CD4-positive, CD25-positive, alpha-beta regulatory T cell (primary cell): ENCODE measurements around the gene PRR7. TPM values are rescaled to one million over a fixed set of nuclear protein-coding genes. Genes with fewer than 3 reads are reported as not detected.

Experiments used
- ATAC-seq, 2 donors: fragments of 150-1000 bp; cut with Tn5 transposase; one replicate each; pipeline ENCODE4 v1.10.0; 2021; ENCODE audit warnings: low read depth in 2 of 2, moderate number of reproducible peaks in 2 of 2, moderate library complexity in 1 of 2
- DNase-seq, 3 donors: peaks; one replicate each; pipeline versions ENCODE4 v3.0.0 to v3.0.0-alpha.2; 2012 to 2022; ENCODE audit warnings: mixed read lengths in 1 of 3
- H3K27ac ChIP-seq: one replicate; pipeline ENCODE4 v1.7.0; 2013; ENCODE audit warnings: mild to moderate bottlenecking, low read length; ENCODE audit not compliant: insufficient read depth, poor library complexity, severe bottlenecking
- H3K27me3 ChIP-seq: one replicate; pipeline ENCODE4 v1.7.0; 2013; ENCODE audit warnings: low read length; ENCODE audit not compliant: control insufficient read depth, insufficient read depth
- H3K36me3 ChIP-seq: one replicate; pipeline ENCODE4 v1.7.0; 2013; ENCODE audit warnings: mild to moderate bottlenecking, low read length, moderate library complexity; ENCODE audit not compliant: control insufficient read depth, insufficient read depth
- H3K4me1 ChIP-seq: 2 replicates; pipeline ENCODE4 v1.7.0; 2013; ENCODE audit warnings: mild to moderate bottlenecking, low read length; ENCODE audit not compliant: insufficient read depth, control insufficient read depth, poor library complexity, severe bottlenecking
- H3K4me3 ChIP-seq: one replicate; pipeline ENCODE4 v1.7.0; 2013; ENCODE audit warnings: low read depth, mild to moderate bottlenecking, low read length, moderate library complexity
- H3K9me3 ChIP-seq, 2 experiments: 1 replicate in 1 of 2; 2 replicates in 1 of 2; pipeline ENCODE4 v1.7.0; 2013; ENCODE audit warnings: low read length in 2 of 2, mild to moderate bottlenecking in 1 of 2, moderate library complexity in 1 of 2; ENCODE audit not compliant: control insufficient read depth in 2 of 2
- H3K27ac Mint-ChIP-seq, 3 donors: one replicate each; pipeline ENCODE4 v1.8.0; 2020 to 2022; ENCODE audit warnings: mild to moderate bottlenecking in 3 of 3, mixed read lengths in 3 of 3, moderate library complexity in 2 of 3
- H3K27me3 Mint-ChIP-seq: one replicate; pipeline ENCODE4 v1.8.0; 2022; ENCODE audit warnings: mild to moderate bottlenecking, mixed read lengths
- H3K36me3 Mint-ChIP-seq: one replicate; pipeline ENCODE4 v1.8.0; 2020; ENCODE audit warnings: mixed read lengths
- H3K4me1 Mint-ChIP-seq, 4 donors: one replicate each; pipeline ENCODE4 v1.8.0; 2020 to 2022; ENCODE audit warnings: mixed read lengths in 4 of 4, mild to moderate bottlenecking in 1 of 4
- H3K4me3 Mint-ChIP-seq, 4 donors: one replicate each; pipeline ENCODE4 v1.8.0; 2020 to 2022; ENCODE audit warnings: mild to moderate bottlenecking in 4 of 4, mixed read lengths in 4 of 4, moderate library complexity in 3 of 4
- H3K9me3 Mint-ChIP-seq, 7 donors: one replicate each; pipeline ENCODE4 v1.8.0; 2020 to 2022; ENCODE audit warnings: mixed read lengths in 7 of 7, mild to moderate bottlenecking in 3 of 7, moderate library complexity in 2 of 7
- polyA plus RNA-seq, 4 donors: library from polyadenylated mRNA; unstranded; fragments of 300-500 nt; fragmentation: Illumina TruSeq; gene quantifications; one replicate each; pipeline ENCODE4 v1.2.3, GENCODE V29; 2021
- total RNA-seq: library from RNA; stranded (reverse); gene quantifications from one replicate; pipeline ENCODE4 v1.2.3, GENCODE V29; 2022

PRR7 gene
- total and polyA plus RNA-seq, 5 donors from 2014 or later, result 10.2 to 21.8 (median 12.6) TPM

DNA sequence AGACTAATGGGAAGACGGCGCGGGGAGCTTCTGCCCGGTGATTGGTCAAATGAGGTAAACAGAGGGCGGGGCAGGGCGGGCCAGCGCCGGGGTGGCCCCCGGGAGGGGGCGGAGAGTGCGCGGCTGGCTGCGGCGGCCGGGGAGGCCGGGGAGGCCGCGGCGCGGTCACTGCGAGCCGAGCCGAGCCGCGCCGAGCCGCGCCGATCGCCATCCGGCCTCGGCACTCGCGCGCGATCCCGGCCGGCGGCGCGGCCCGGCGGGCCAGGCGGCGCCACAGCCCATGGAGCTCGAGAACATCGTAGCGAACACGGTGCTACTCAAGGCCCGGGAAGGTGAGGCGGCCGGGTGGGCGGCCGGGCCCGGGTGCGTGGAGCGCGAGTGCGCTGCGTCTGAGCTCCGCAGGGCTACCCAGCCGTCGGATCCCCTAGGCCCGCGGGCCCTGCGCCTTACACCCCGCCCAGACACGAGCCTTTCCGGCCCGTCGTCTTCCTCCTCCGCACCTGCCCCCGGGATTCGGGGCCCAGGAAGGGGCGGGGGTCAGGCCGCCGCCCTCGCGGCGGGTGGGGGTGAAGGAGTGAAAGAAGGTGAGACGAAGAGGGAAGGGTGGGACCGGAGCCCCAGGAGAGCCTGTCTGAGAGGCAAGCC, 19.9 kb upstream of the PRR7 start, which contains the start of gene GRK6:
TSS of gene GRK6 (plus strand) at position 111 of the 645 bp plus-strand sequence. CDS start at position 281, 170 bp downstream.
- peaks cover 7 to 69% (median 42%) of the 10 kb centered on the region in 4 donors for H3K4me1 Mint-ChIP-seq

GRCh38 chr5:177427211-177427822, 19.3 kb upstream of the PRR7 start:
- peaks cover 14% of the 10 kb centered on the region for H3K36me3 ChIP-seq
- H3K4me1 ChIP-seq, result peaks cover 70% of the 10 kb centered on the region
- H3K4me1 Mint-ChIP-seq, result peaks cover 7 to 75% (median 44%) of the 10 kb centered on the region in 4 donors
- peak overlapping the region; percentile 94 for H3K27ac ChIP-seq
- H3K4me3 ChIP-seq, result peak overlapping the region; percentile 81
- no peaks in the 10 kb centered on the region for H3K9me3 ChIP-seq
- peak overlapping the region; percentile 85 to 94 (median 89) for H3K27ac Mint-ChIP-seq
- peaks cover 7% of the 10 kb centered on the region for H3K36me3 Mint-ChIP-seq
- ATAC-seq, result no peak
- no peaks in the 10 kb centered on the region for H3K9me3 Mint-ChIP-seq
- H3K27me3 Mint-ChIP-seq, result peaks cover 5% of the 10 kb centered on the region
- no peaks in the 10 kb centered on the region for H3K27me3 ChIP-seq
- H3K4me3 Mint-ChIP-seq, result peak overlapping the region; percentile 91 to 97 (median 94)
- no peak for DNase-seq

More for the DNA sequence above, 19.9 kb upstream of the PRR7 start, which contains the start of gene GRK6:
- H3K4me1 ChIP-seq, result peaks cover 64% of the 10 kb centered on the region
- Mint-ChIP-seq H3K36me3 (peaks cover 7% of the 10 kb centered on the region), H3K27me3 (peaks cover 5% of the 10 kb centered on the region), H3K9me3 (no peaks in the 10 kb centered on the region), H3K27ac (peak within 1 kb of the TSS; percentile 99), H3K4me3 (peak within 1 kb of the TSS; percentile 91 to 99 (median 98))
- DNase-seq (peak; percentile 64 to 91 (median 72)), ATAC-seq (peak; percentile 2 to 6)
- H3K36me3 ChIP-seq, result peaks cover 9% of the 10 kb centered on the region
- peak within 1 kb of the TSS; percentile 81 for H3K4me3 ChIP-seq
- H3K9me3 ChIP-seq, result no peaks in the 10 kb centered on the region
- no peaks in the 10 kb centered on the region for H3K27me3 ChIP-seq
- H3K27ac ChIP-seq, result peak within 1 kb of the TSS; percentile 94

DNA sequence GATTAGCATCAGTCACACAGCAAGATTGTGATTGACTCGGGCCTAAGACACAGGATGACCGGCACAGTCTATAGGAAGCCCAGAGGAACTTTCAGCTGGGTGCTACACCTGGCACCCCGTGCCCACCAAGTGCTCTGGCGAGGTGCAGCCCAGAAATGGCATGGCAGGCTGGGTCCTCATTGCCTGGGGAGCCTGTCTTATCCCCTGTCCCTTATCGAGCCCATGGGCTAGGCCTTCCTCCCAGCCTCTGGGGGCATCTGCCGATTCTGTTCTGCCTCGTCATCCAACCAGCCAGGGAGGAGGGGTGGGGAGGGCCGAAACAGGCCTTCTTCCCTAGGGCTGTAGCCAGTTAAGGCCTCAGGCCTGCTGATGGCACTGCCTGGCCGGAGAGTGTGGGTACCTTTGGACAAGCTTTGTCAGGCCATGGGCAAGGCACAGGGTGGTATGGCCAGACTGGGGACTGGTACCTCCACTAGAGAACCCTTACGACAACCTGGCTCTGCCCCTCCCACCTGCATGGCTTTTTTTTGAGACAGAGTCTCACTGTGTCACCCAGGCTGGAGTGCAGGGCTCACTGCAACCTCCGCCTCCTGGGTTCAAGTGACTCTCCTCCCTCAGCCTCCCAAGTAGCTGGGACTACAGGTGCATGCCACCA, 18.6 kb upstream of the PRR7 start:
- Mint-ChIP-seq H3K4me1 (peaks cover 7 to 81% (median 44%) of the 10 kb centered on the region in 4 donors), H3K36me3 (peaks cover 7% of the 10 kb centered on the region), H3K9me3 (no peaks in the 10 kb centered on the region), H3K27me3 (peaks cover 5% of the 10 kb centered on the region), H3K4me3 (peak overlapping the region; percentile 91 to 97 (median 94)), H3K27ac (peak overlapping the region; percentile 85 to 94 (median 89))
- no peak for ATAC-seq
- Histone ChIP-seq H3K9me3 (no peaks in the 10 kb centered on the region), H3K27ac (peak overlapping the region; percentile 94), H3K27me3 (no peaks in the 10 kb centered on the region), H3K4me1 (peaks cover 78% of the 10 kb centered on the region), H3K4me3 (peak overlapping the region; percentile 81), H3K36me3 (peaks cover 20% of the 10 kb centered on the region)
- peak in 1 of 3 donors; percentile 53 for DNase-seq

GRCh38 chr5:177428574-177429217, 17.9 kb upstream of the PRR7 start:
- peaks cover 84% of the 10 kb centered on the region for H3K4me1 ChIP-seq
- Mint-ChIP-seq H3K36me3 (peaks cover 7% of the 10 kb centered on the region), H3K4me3 (peak overlapping the region; percentile 91 to 97 (median 94)), H3K4me1 (peaks cover 7 to 85% (median 44%) of the 10 kb centered on the region in 4 donors), H3K27me3 (peaks cover 5% of the 10 kb centered on the region), H3K9me3 (no peaks in the 10 kb centered on the region), H3K27ac (peak overlapping the region; percentile 89 to 96 (median 94))
- no peak for DNase-seq
- H3K4me3 ChIP-seq, result peak overlapping the region; percentile 81
- H3K9me3 ChIP-seq, result no peaks in the 10 kb centered on the region
- H3K27ac ChIP-seq, result peak overlapping the region; percentile 94
- no peak for ATAC-seq
- H3K36me3 ChIP-seq, result peaks cover 24% of the 10 kb centered on the region
- no peaks in the 10 kb centered on the region for H3K27me3 ChIP-seq

GRCh38 chr5:177429248-177430040, 17.2 kb upstream of the PRR7 start:
- Histone ChIP-seq H3K27ac (peak overlapping the region; percentile 94), H3K36me3 (peaks cover 32% of the 10 kb centered on the region), H3K9me3 (no peaks in the 10 kb centered on the region), H3K27me3 (no peaks in the 10 kb centered on the region), H3K4me3 (peak overlapping the region; percentile 83), H3K4me1 (peaks cover 91% of the 10 kb centered on the region)
- ATAC-seq (peak; percentile 26), DNase-seq (peak; percentile 70 to 95 (median 79))
- Mint-ChIP-seq H3K27me3 (peaks cover 5% of the 10 kb centered on the region), H3K27ac (peak overlapping the region; percentile 89 to 96 (median 94)), H3K4me3 (peak overlapping the region; percentile 91 to 97 (median 94)), H3K9me3 (no peaks in the 10 kb centered on the region), H3K4me1 (peaks cover 7 to 85% (median 46%) of the 10 kb centered on the region in 4 donors), H3K36me3 (peaks cover 10% of the 10 kb centered on the region)

DNA sequence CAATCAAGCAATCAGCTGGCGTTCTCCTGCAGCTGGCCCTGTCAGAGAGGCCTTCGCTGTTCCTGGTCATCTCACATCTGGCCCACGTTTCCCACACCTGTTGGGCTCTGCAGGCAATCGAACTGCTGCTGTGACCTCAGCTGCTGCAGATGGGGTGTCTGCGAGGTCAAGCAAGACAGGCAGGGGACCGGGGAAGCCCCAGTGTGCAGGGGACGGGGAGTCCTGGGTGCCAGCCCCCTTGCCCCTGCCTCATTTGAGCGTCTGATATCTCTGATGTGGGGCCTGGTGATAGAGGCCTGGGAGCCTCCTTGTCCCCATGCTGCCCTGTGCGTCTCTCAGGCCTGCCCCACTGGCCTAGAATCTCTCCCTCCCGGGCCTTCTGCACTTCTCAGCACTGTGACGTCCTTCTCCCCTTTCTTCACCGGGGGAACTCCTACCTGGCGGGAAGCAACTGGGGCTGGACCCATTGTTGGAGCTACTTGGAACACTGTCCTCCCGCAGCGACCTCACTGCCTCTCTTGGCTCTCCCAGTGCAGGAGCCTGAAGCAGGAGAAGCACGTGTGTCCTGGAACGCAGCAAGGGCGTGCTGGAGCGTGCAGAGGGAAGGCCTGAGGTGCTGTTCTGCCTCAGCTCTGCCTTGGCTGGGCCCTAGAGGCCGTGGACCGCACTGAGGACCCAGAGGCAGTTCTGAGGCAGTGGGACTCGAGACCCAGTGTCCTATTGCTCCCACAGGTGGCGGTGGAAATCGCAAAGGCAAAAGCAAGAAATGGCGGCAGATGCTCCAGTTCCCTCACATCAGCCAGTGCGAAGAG, 16.3 kb upstream of the PRR7 start:
- Histone ChIP-seq H3K36me3 (peaks cover 41% of the 10 kb centered on the region), H3K4me1 (peaks cover 93% of the 10 kb centered on the region), H3K27me3 (no peaks in the 10 kb centered on the region), H3K9me3 (no peaks in the 10 kb centered on the region), H3K4me3 (peak overlapping the region; percentile 83), H3K27ac (peak overlapping the region; percentile 94)
- peaks cover 5% of the 10 kb centered on the region for H3K27me3 Mint-ChIP-seq
- ATAC-seq (no peak), DNase-seq (no peak)
- H3K4me3 Mint-ChIP-seq, result peak overlapping the region; percentile 91 to 97 (median 94)
- H3K36me3 Mint-ChIP-seq, result peaks cover 12% of the 10 kb centered on the region
- peaks cover 3 to 84% (median 43%) of the 10 kb centered on the region in 4 donors for H3K4me1 Mint-ChIP-seq
- H3K9me3 Mint-ChIP-seq, result no peaks in the 10 kb centered on the region
- H3K27ac Mint-ChIP-seq, result peak overlapping the region; percentile 89 to 96 (median 95)
